Natural killer cell (primary cell): ENCODE data around the gene GPR25. TPM values are rescaled to one million over a fixed set of nuclear protein-coding genes. Genes with fewer than 3 reads are reported as not detected.

Source experiments
- ATAC-seq, 3 donors: fragments of 150-1000 bp in 2 of 3; fragments of 200-7000 bp in 1 of 3; cut with Tn5 transposase; 1 replicate in 1 of 3; 2 replicates in 2 of 3; pipeline ENCODE4 v1.10.0; 2021; ENCODE audit warnings: mild to moderate bottlenecking in 2 of 3, moderate library complexity in 2 of 3
- DNase-seq, 2 donors: peaks; one replicate each; pipeline versions ENCODE4 v3.0.0 to v3.0.0-alpha.2; 2013 to 2021; ENCODE audit warnings: mixed read lengths in 1 of 2
- H3K27ac ChIP-seq: one replicate; pipeline ENCODE4 v1.5.1; 2013; ENCODE audit warnings: mild to moderate bottlenecking, low read length
- H3K27me3 ChIP-seq: one replicate; pipeline ENCODE4 v1.6.1; 2013; ENCODE audit warnings: low read length; ENCODE audit not compliant: control insufficient read depth, insufficient read depth
- H3K36me3 ChIP-seq: one replicate; pipeline ENCODE4 v1.6.1; 2013; ENCODE audit warnings: low read length; ENCODE audit not compliant: control insufficient read depth, insufficient read depth
- H3K4me1 ChIP-seq: one replicate; pipeline ENCODE4 v1.6.1; 2013; ENCODE audit warnings: low read length; ENCODE audit not compliant: control insufficient read depth, insufficient read depth
- H3K4me3 ChIP-seq: one replicate; pipeline ENCODE4 v1.5.1; 2013; ENCODE audit warnings: low read length
- H3K9me3 ChIP-seq: one replicate; pipeline ENCODE4 v1.6.1; 2013; ENCODE audit warnings: low read length; ENCODE audit not compliant: control insufficient read depth, insufficient read depth
- H3K27ac Mint-ChIP-seq, 2 donors: one replicate each; pipeline ENCODE4 v1.8.0; 2022; ENCODE audit warnings: mild to moderate bottlenecking in 2 of 2, mixed read lengths in 2 of 2, moderate library complexity in 1 of 2
- H3K27me3 Mint-ChIP-seq, 2 donors: one replicate each; pipeline ENCODE4 v1.8.0; 2022; ENCODE audit warnings: low read depth in 2 of 2, mixed read lengths in 2 of 2
- H3K36me3 Mint-ChIP-seq: one replicate; pipeline ENCODE4 v1.8.0; 2022; ENCODE audit warnings: mixed read lengths
- H3K4me1 Mint-ChIP-seq, 2 donors: one replicate each; pipeline ENCODE4 v1.8.0; 2022; ENCODE audit warnings: mixed read lengths in 2 of 2
- H3K4me3 Mint-ChIP-seq: one replicate; pipeline ENCODE4 v1.8.0; 2022; ENCODE audit warnings: mild to moderate bottlenecking, moderate library complexity, mixed read lengths
- H3K9me3 Mint-ChIP-seq, 2 donors: one replicate each; pipeline ENCODE4 v1.8.0; 2022; ENCODE audit warnings: mixed read lengths in 2 of 2
- CTCF ChIP-seq: fragments of 200-600 bp; IDR thresholded peaks from one replicate; pipeline ENCODE4 v1.8.0; 2022; ENCODE audit warnings: antibody characterized with exemption
- WGBS: methylation state at CpG from one replicate; pipeline ENCODE4 v1.1.7; 2013; ENCODE audit warnings: missing lambda C conversion rate; ENCODE audit not compliant: insufficient coverage; 5-methylcytosine and 5-hydroxymethylcytosine counted together
- intact Hi-C: fragments of 100-400 bp; cut with micrococcal nuclease; formaldehyde crosslinking; loops from one replicate; pipeline ENCODE4 v1.14.2; 2022
- total RNA-seq, 4 donors: library from RNA; stranded (reverse); fragments of 120-200 nt in 1 of 4; gene quantifications; one replicate each; pipeline versions ENCODE4 v1.2.3 to v1.2.4, GENCODE V29; 2013 to 2022

The GPR25 gene
- total RNA-seq, 3 donors from 2014 or later (not counting 1 experiment from before 2014, with no cell fraction given): 2.1 to 9.4 (median 2.7) TPM

- Mint-ChIP-seq H3K9me3 (no peaks in the 10 kb centered on the region), H3K27me3 (peaks cover 8 to 21% of the 10 kb centered on the region in 2 donors), H3K4me1 (peaks cover 4 to 21% of the 10 kb centered on the region in 2 donors), H3K36me3 (no peaks in the 10 kb centered on the region), H3K4me3 (no peak overlapping the region), H3K27ac (no peak overlapping the region)
- TF ChIP-seq CTCF: no peak
- H3K4me1 ChIP-seq: peaks cover 18% of the 10 kb centered on the region
- H3K27me3 ChIP-seq: peaks cover 21% of the 10 kb centered on the region
- no peak for ATAC-seq
- 76% methylated on average over 7 of the region's 8 CpGs for WGBS
- no peak overlapping the region for H3K27ac ChIP-seq
- intact Hi-C loops: no loop called here
- H3K36me3 ChIP-seq: no peaks in the 10 kb centered on the region
- DNase-seq: no peak
- no peaks in the 10 kb centered on the region for H3K9me3 ChIP-seq
- no peak overlapping the region for H3K4me3 ChIP-seq
These were observed 22.6 kb downstream of the GPR25 start for GRCh38 chr1:200895443-200895789.

GRCh38 chr1:200895801-200896530 is 23.2 kb downstream of the GPR25 start:
- DNase-seq (no peak), ATAC-seq (no peak)
- H3K27ac Mint-ChIP-seq: no peak overlapping the region
- H3K9me3 Mint-ChIP-seq: no peaks in the 10 kb centered on the region
- Histone ChIP-seq H3K27me3 (peaks cover 21% of the 10 kb centered on the region), H3K36me3 (no peaks in the 10 kb centered on the region), H3K27ac (no peak overlapping the region), H3K9me3 (no peaks in the 10 kb centered on the region), H3K4me1 (peaks cover 13% of the 10 kb centered on the region), H3K4me3 (no peak overlapping the region)
- peaks cover 0 to 17% of the 10 kb centered on the region in 2 donors for H3K4me1 Mint-ChIP-seq
- intact Hi-C loops: no loop called here
- TF ChIP-seq CTCF: no peak
- no peak overlapping the region for H3K4me3 Mint-ChIP-seq
- WGBS: 78% methylated on average over 9 of the region's 9 CpGs
- peaks cover 8 to 21% of the 10 kb centered on the region in 2 donors for H3K27me3 Mint-ChIP-seq
- H3K36me3 Mint-ChIP-seq: no peaks in the 10 kb centered on the region

- Mint-ChIP-seq H3K9me3 (no peaks in the 10 kb centered on the region), H3K36me3 (no peaks in the 10 kb centered on the region), H3K27me3 (peaks cover 8 to 23% of the 10 kb centered on the region in 2 donors), H3K27ac (no peak overlapping the region), H3K4me1 (peaks cover 0 to 11% of the 10 kb centered on the region in 2 donors), H3K4me3 (no peak overlapping the region)
- WGBS: 91% methylated on average over 9 of the region's 10 CpGs
- TF ChIP-seq CTCF: no peak
- Histone ChIP-seq H3K4me1 (peaks cover 6% of the 10 kb centered on the region), H3K27me3 (peaks cover 18% of the 10 kb centered on the region), H3K27ac (no peak overlapping the region), H3K36me3 (no peaks in the 10 kb centered on the region), H3K9me3 (no peaks in the 10 kb centered on the region), H3K4me3 (no peak overlapping the region)
- no peak for ATAC-seq
- intact Hi-C loops: no loop called here
- DNase-seq: no peak
These were observed 23.9 kb downstream of the GPR25 start for GRCh38 chr1:200896531-200897196.
